C4-2B (cell line): Measurements from ENCODE around the gene CA10.

ENCODE experiments used
- ZFX ChIP-seq: fragments of 450-650 bp; IDR thresholded peaks from 2 replicates; pipeline ENCODE4 v1.6.1; 2017
- TF ChIP-seq, protein P1 (sequence below): fragments of 450-650 bp; conservative IDR thresholded peaks from 2 replicates; pipeline ENCODE4 v1.5.1; 2017; ENCODE audit warnings: mild to moderate bottlenecking

DNA sequence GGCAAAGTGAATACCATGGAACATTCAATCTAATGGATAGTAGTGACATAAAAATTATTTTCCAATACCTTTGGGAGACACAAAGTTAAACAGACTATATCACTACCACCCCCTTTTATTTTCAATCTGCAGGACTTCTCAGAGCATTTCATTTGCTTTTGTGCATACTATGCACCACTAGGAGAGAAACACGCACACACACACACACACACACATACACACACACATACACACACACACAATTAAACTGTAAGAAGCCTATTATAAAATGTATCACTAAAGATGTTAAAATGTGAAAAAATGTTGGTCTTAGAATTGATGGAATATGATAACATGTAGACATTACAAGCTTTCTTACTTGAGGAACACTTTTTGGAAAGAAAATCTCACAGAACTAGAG lies 331.4 kb downstream of the CA10 start:
- TF ChIP-seq, protein P1, sequence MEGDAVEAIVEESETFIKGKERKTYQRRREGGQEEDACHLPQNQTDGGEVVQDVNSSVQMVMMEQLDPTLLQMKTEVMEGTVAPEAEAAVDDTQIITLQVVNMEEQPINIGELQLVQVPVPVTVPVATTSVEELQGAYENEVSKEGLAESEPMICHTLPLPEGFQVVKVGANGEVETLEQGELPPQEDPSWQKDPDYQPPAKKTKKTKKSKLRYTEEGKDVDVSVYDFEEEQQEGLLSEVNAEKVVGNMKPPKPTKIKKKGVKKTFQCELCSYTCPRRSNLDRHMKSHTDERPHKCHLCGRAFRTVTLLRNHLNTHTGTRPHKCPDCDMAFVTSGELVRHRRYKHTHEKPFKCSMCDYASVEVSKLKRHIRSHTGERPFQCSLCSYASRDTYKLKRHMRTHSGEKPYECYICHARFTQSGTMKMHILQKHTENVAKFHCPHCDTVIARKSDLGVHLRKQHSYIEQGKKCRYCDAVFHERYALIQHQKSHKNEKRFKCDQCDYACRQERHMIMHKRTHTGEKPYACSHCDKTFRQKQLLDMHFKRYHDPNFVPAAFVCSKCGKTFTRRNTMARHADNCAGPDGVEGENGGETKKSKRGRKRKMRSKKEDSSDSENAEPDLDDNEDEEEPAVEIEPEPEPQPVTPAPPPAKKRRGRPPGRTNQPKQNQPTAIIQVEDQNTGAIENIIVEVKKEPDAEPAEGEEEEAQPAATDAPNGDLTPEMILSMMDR: no peak
- no peak for TF ChIP-seq ZFX
